ENCODE measurements around the gene IGDCC3.

The IGDCC3 gene

GRCh38 chr15:65289261-65289854 is 88.4 kb downstream of the IGDCC3 start:
- TF ChIP-seq POLR2A (IDR thresholded peaks at IDR 0.05; ENCODE audit: extremely low read depth, insufficient read length) = no peak
- TF ChIP-seq MYC (IDR thresholded peaks at IDR 0.05; ENCODE audit: low read depth, low read length) = no peak
- no peak for TF ChIP-seq MAX (IDR thresholded peaks at IDR 0.05; ENCODE audit: low read depth, low read length)
- no peak for TF ChIP-seq CTCF (IDR thresholded peaks at IDR 0.05; ENCODE audit: low read depth, low read length)
- no peak for DNase-seq (ENCODE audit: low read depth)
- no peak overlapping the region for H3K4me3 ChIP-seq (ENCODE audit: low read depth, low read length)

- H3K4me3 ChIP-seq (ENCODE audit: low read depth, low read length) = no peak overlapping the region
- TF ChIP-seq MAX (IDR thresholded peaks at IDR 0.05; ENCODE audit: low read depth, low read length) (0 out of 2 replicates have a peak, but pooled peaks have one; percentile 5), MYC (IDR thresholded peaks at IDR 0.05; ENCODE audit: low read depth, low read length) (no peak), POLR2A (IDR thresholded peaks at IDR 0.05; ENCODE audit: extremely low read depth, insufficient read length) (no peak)
- DNase-seq (ENCODE audit: low read depth) = peak; percentile 29
These were observed 90.3 kb downstream of the IGDCC3 start for GRCh38 chr15:65287520-65287855.

- TF ChIP-seq POLR2A (IDR thresholded peaks at IDR 0.05; ENCODE audit: extremely low read depth, insufficient read length) (peak; percentile 78), CTCF (IDR thresholded peaks at IDR 0.05; ENCODE audit: low read depth, low read length) (no peak), MYC (IDR thresholded peaks at IDR 0.05; ENCODE audit: low read depth, low read length) (peak; percentile 93), MAX (IDR thresholded peaks at IDR 0.05; ENCODE audit: low read depth, low read length) (peak; percentile 91)
- peak; percentile 95 for DNase-seq (ENCODE audit: low read depth)
- peak within 1 kb of the TSS; percentile 65 for H3K4me3 ChIP-seq (ENCODE audit: low read depth, low read length)
These were observed 90.9 kb downstream of the IGDCC3 start, which contains the start of gene PARP16 for GRCh38 chr15:65286704-65287519. PARP16 (minus strand) TSS chr15:65286883; CDS start chr15:65286426, 457 bp downstream.

GRCh38 chr15:65286069-65286703 is 91.6 kb downstream of the IGDCC3 start:
- peak overlapping the region; percentile 65 for H3K4me3 ChIP-seq (ENCODE audit: low read depth, low read length)
- TF ChIP-seq POLR2A (IDR thresholded peaks at IDR 0.05; ENCODE audit: extremely low read depth, insufficient read length) = no peak
- no peak for TF ChIP-seq MYC (IDR thresholded peaks at IDR 0.05; ENCODE audit: low read depth, low read length)
- no peak for TF ChIP-seq MAX (IDR thresholded peaks at IDR 0.05; ENCODE audit: low read depth, low read length)
- no peak for TF ChIP-seq CTCF (IDR thresholded peaks at IDR 0.05; ENCODE audit: low read depth, low read length)
- DNase-seq (ENCODE audit: low read depth) = peak; percentile 73

- TF ChIP-seq MAX (IDR thresholded peaks at IDR 0.05; ENCODE audit: low read depth, low read length) = no peak
- 0 out of 2 replicates have a peak, but pooled peaks have one; percentile 8 for TF ChIP-seq MYC (IDR thresholded peaks at IDR 0.05; ENCODE audit: low read depth, low read length)
- TF ChIP-seq CTCF (IDR thresholded peaks at IDR 0.05; ENCODE audit: low read depth, low read length) = no peak
- no peak for TF ChIP-seq POLR2A (IDR thresholded peaks at IDR 0.05; ENCODE audit: extremely low read depth, insufficient read length)
- peak overlapping the region; percentile 65 for H3K4me3 ChIP-seq (ENCODE audit: low read depth, low read length)
- DNase-seq (ENCODE audit: low read depth) = no peak
These were observed 92.3 kb downstream of the IGDCC3 start for GRCh38 chr15:65285291-65286068.

Data from NB4 (cell line).